ENCODE data around the gene CADM2.

Gene CADM2

DNA sequence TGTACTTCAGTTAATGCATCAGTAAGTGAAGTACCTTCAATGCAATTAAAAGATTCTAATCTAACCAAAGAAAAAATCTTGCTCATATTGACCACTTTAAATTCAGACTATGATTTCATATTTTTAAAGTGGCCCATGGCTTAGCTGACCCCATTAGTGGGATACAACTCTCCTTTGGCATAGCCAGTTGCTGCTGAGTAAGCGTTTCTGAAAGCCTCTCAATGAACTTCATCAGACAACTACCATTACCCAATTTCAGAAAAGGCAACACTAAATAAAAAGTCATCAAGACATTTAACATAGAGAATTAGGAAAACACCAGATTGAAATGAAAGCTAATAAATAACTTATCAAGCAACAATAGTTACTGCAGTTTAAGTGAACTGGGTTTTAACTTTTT is 27.0 kb downstream of the CADM2 start:
- no peak for DNase-seq

- no peak for DNase-seq
Measured at GRCh38 chr3:84987706-84988504, 29.1 kb downstream of the CADM2 start.

GRCh38 chr3:84989102-84989501 is 30.3 kb downstream of the CADM2 start:
- no peak for DNase-seq

- no peak for DNase-seq
Measured at GRCh38 chr3:84991422-84991900, 32.7 kb downstream of the CADM2 start.

DNA sequence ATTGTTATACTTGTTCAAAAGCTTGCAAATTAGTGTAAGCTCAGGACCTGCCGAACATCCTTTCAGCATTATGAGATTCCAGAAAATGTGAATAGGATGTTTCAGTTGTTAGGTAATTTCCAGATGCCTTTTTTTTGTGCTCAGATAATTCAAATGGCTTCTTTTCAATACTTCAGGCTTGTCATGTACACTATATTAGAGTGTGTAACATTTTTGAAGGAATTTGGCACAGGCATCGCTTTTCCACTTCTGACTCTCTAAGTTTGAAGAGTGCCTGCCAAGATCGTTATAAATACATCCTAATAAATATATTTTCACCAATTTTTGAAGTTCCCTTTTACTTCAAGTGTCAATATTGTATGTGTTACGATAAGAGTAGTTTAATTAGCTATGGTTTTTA is 35.2 kb downstream of the CADM2 start:
- DNase-seq, result no peak

- DNase-seq, result no peak
Measured at GRCh38 chr3:84998545-84998944, 39.8 kb downstream of the CADM2 start.

GRCh38 chr3:85003479-85003878 is 44.7 kb downstream of the CADM2 start:
- no peak for DNase-seq

DNA sequence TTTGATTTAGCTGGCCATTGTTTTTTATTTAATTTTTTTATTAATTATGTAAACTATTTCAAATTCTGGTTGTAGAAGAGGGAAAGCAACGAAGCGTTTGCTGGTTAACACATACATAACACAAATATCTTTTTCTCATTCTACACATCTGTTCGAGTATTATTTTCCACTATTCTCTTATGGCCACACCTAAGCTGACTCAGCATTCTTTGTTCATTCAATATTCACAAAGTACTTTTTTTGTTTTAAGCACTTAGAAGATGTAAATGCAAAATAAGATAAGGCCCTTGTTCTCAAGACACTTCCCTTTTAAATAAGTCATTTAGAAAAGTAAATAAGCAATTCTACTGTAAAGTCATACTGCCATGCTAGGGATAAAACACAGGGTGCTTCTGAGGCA is 45.4 kb downstream of the CADM2 start:
- no peak for DNase-seq

DNA sequence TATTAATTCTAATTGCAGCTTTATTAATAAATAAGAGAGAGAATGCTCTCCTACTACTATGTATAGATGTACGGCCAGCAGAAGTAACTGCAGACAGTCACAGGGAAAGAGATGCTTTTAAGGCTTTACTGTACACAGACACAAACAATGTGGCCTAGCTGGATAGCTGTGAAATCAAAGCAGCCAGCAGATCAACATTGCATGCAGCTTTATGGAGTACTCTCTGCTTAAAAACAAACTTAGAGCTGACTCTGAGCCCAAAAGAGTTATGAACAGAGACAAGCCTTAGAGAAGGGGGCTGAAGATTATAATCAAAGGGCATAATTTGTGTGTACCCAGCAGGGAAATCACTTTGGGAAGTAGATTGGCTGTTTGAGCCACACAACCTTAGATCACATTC is 47.2 kb downstream of the CADM2 start:
- DNase-seq, result no peak

DNA sequence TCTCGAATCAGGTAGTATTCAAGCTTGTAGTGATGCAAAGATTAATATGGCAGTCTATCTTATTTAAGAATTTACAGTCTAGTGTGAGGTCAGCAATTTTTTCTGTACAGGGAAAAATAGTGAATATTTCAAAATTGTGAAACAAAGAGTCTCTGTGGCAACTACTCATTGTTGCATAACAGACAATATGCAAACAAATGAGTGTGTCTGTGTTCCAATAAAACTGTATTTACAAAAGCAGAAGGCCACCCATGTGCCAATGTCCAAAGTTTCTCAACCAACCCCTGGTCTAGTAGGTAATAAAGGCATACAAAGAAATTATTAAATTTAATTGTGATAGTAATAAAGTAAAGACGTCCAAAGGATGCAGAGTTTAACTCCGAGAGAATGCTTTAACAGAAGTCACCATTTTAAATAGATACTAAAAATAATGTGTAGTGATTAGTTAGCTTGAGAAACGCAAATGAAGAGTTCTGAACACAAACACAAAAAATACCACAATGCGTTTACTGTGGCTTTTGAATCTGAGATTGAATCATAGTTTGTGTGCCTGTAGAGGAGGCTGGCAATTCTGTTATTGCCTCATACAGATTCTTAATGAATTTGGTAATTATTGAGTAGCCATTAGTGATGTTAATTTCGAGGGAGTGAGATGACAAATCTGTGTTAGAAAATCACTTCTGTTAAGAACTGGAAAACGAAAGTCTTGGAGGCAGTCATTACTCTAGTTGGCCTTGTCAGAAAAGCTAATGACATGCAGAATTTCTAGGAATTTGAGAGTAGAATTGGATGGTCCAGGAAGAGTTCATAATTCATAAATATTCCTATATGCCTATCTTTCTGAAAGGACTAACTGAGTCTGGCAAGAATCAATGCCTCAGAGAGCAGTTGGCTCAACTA is 48.7 kb downstream of the CADM2 start:
- DNase-seq, result no peak

GRCh38 chr3:85020828-85021227 is 62.0 kb downstream of the CADM2 start:
- DNase-seq, result no peak

- no peak for DNase-seq
Measured at GRCh38 chr3:85030052-85030451, 71.3 kb downstream of the CADM2 start.

- DNase-seq, result no peak
Measured at GRCh38 chr3:85037203-85037602, 78.4 kb downstream of the CADM2 start.

GRCh38 chr3:85041001-85041400 is 82.2 kb downstream of the CADM2 start:
- no peak for DNase-seq

- DNase-seq, result no peak
Measured at GRCh38 chr3:85041562-85042055, 82.8 kb downstream of the CADM2 start.

DNA sequence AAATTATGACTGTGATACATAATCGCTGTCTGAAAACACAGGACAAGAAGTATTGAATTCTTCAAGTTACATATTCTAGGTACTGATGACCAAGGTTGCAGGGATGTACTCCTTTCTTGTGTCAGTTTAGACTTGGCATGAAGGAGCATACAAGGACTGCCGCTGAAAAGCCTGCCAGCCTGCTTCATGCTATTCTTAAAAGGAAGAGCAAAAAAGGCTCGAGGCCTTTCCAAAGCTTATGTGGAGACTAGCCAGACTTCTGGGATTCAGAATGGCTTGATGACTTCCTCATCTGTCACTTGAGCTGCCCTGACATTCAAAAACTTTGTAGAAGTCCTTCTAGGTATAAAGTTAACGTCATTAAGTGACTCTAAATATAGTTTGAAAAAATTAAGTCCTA is 92.0 kb downstream of the CADM2 start:
- DNase-seq, result no peak

DNA sequence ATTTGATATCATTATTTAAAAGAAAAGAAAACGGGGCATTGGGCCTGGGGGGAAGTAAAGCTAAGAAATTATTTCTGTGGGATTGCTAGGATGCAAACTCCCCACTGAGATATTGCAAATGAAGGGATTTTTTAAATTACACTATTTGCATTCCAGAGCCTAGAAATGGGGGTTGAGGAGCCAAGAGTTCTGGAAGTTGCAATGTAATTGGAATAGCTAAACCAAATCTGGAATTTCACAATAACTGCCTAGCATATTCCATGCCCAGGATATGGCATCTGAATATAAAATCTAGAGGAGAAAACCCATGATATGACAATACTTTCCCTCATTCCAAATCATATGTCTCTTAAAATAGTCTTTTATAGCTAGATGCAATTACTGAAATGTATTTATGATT is 93.0 kb downstream of the CADM2 start:
- no peak for DNase-seq

DNA sequence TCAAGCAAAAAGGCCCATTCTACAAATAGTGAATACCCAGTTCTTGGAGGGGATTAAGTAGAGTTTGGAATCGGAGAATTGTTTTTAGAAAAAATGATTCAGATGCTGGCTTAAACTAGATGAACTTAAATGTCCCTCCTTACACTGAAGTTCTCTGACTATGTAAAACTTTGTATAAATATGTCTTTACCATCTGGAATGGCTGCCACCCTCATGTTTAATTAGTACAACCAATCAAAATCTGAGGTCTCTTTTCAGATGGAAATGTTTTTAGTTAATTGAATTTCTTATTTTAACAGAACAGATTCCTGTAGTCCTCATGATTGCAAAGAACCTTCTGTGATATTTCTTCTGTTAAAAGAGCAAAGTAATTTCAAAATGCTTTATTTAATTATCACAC is 94.8 kb downstream of the CADM2 start:
- no peak for DNase-seq

GRCh38 chr3:85054579-85054978 is 95.8 kb downstream of the CADM2 start:
- DNase-seq, result no peak

- no peak for DNase-seq
Measured at GRCh38 chr3:85068911-85069310, 110.1 kb downstream of the CADM2 start.

GRCh38 chr3:85074003-85074402 is 115.2 kb downstream of the CADM2 start:
- DNase-seq, result no peak

GRCh38 chr3:85075663-85076062 is 116.9 kb downstream of the CADM2 start:
- no peak for DNase-seq

DNA sequence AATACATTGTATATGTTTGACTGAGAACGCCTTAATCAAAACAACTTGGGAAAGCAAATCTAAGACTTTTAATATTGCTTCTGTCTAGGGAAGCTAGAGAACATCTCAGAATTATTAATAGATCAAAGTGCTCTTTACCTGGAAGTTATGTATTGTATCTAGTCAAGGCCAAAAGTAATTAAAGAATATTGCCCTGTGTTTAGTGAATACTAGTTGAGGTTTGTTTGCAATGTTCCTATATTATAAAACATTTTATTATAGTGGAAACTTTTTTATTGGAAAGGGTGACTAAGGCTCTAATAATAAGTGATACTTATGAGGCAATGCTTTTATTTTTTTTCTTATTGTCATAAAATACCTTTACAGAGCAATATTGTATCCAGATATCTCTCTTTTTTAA is 118.2 kb downstream of the CADM2 start:
- no peak for DNase-seq

All from activated effector memory CD4-positive, alpha-beta T cell treated with Interleukin-2 at 50 U/mL for 16 hours (primary cell).